BJ (cell line): Measurements from ENCODE around the gene SSPN. TPM values are rescaled to one million over a fixed set of nuclear protein-coding genes. Genes with fewer than 3 reads are reported as not detected.

Source experiments
- CTCF ChIA-PET: fragments of 350-600 bp; formaldehyde crosslinking; extraction: SDS; loops from one replicate; lab custom pipeline; 2021; ENCODE audit warnings: antibody characterized with exemption, inconsistent platforms; lab: Yijun Ruan, JAX
- POLR2A ChIA-PET: fragments of 300-600 bp; sonication (Branson Sonifier 250); formaldehyde crosslinking; extraction: SDS; loops from one replicate; lab custom pipeline; 2021; ENCODE audit warnings: antibody characterized with exemption; lab: Charles Lee
- DNase-seq: peaks from one replicate; pipeline ENCODE4 v3.0.0-alpha.2; 2011; ENCODE audit warnings: low read depth
- H3K27me3 ChIP-seq: 2 replicates; pipeline ENCODE4 v1.6.0; 2011; ENCODE audit warnings: low read length; ENCODE audit not compliant: control insufficient read depth, insufficient read depth
- H3K36me3 ChIP-seq: 2 replicates; pipeline ENCODE4 v1.5.1; 2011; ENCODE audit warnings: low read length; ENCODE audit not compliant: control insufficient read depth, insufficient read depth
- H3K4me3 ChIP-seq: 2 replicates; pipeline ENCODE4 v1.5.1; 2011; ENCODE audit warnings: low read depth, mild to moderate bottlenecking, control low read depth, low read length
- CTCF ChIP-seq: IDR thresholded peaks from 2 replicates; pipeline ENCODE4 v1.5.1; 2011; ENCODE audit warnings: low read depth, mild to moderate bottlenecking, control low read depth, inconsistent platforms, low read length, moderate library complexity; ENCODE audit not compliant: insufficient read depth
- polyA plus RNA-seq: library from polyadenylated mRNA; depleted of rRNA; stranded (reverse); fragments of >200 nt; gene quantifications from 2 replicates; pipeline ENCODE4 v1.2.3, GENCODE V29; 2011

SSPN gene
- polyA plus RNA-seq, 1 experiment = 37.6 TPM

DNA sequence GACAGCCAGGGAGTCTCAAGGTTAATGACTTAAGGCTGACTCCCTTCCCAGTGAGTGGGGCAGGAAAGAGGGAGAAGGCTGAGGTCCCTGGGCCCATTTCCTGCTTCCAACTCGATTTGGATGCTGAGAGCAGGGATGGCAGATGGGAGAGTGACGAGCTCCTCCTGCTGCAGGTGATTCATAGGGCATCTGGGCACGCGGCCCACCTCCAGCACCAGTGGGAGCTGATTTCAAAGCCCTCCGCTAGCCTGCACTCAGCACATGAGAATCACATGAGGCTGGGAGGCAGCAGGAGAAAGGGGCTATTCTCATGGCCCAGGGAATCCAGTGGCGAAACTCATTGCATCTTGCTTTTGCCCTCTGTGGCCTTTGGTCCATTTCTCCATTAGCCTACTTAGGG is 90.8 kb downstream of the SSPN start:
- Histone ChIP-seq H3K27me3 (no peaks in the 10 kb centered on the region), H3K4me3 (no peak overlapping the region), H3K36me3 (no peaks in the 10 kb centered on the region)
- no peak for TF ChIP-seq CTCF
- POLR2A ChIA-PET = no interaction called here
- CTCF ChIA-PET = interaction anchor here (0.6 kb wide), 1 partner anchor 179 kb away, joined by 4 read pairs; no protein-coding TSS in a partner anchor
- no peak for DNase-seq

GRCh38 chr12:26287671-26288381 is 92.5 kb downstream of the SSPN start:
- DNase-seq = no peak
- CTCF ChIA-PET = interaction anchor here (0.5 to 1.9 kb wide), 2 partner anchors 9 to 10 kb away, joined by 3 to 10 read pairs; no protein-coding TSS in a partner anchor
- TF ChIP-seq CTCF = no peak
- Histone ChIP-seq H3K4me3 (no peak overlapping the region), H3K27me3 (no peaks in the 10 kb centered on the region), H3K36me3 (no peaks in the 10 kb centered on the region)
- POLR2A ChIA-PET = interaction anchor here (0.5 kb wide), 1 partner anchor 693 kb away, joined by 3 read pairs; no protein-coding TSS in a partner anchor

GRCh38 chr12:26290565-26290964 is 95.2 kb downstream of the SSPN start:
- no peak for DNase-seq
- ChIA-PET POLR2A (no interaction called here), CTCF (no interaction called here)

GRCh38 chr12:26292596-26292995 is 97.2 kb downstream of the SSPN start:
- ChIA-PET POLR2A (no interaction called here), CTCF (no interaction called here)
- no peak for DNase-seq

More at GRCh38 chr12:26290565-26290964, 95.2 kb downstream of the SSPN start:
- TF ChIP-seq CTCF = no peak
- H3K36me3 ChIP-seq = no peaks in the 10 kb centered on the region
- no peak overlapping the region for H3K4me3 ChIP-seq
- no peaks in the 10 kb centered on the region for H3K27me3 ChIP-seq

More at GRCh38 chr12:26292596-26292995, 97.2 kb downstream of the SSPN start:
- no peak for TF ChIP-seq CTCF
- H3K4me3 ChIP-seq = no peak overlapping the region
- H3K27me3 ChIP-seq = no peaks in the 10 kb centered on the region
- H3K36me3 ChIP-seq = no peaks in the 10 kb centered on the region
